GM23338 (cell line): Measurements from ENCODE around the gene SYNDIG1. TPM values are rescaled to one million over a fixed set of nuclear protein-coding genes. Genes with fewer than 3 reads are reported as not detected.

ENCODE experiments used
- CREB1 ChIP-seq: fragments of 250-450 bp; sonication (Bioruptor Pico); IDR thresholded peaks from 2 replicates; pipeline ENCODE4 v1.5.0; 2020; ENCODE audit warnings: low read depth, mild to moderate bottlenecking, moderate library complexity
- CTCF ChIP-seq, 2 experiments: fragments of 200-600 bp in 1 of 2; sonication (generic) in 1 of 2; conservative IDR thresholded peaks; 2 replicates each; pipeline versions ENCODE4 v1.5.1 to v1.6.1; 2016 to 2017; ENCODE audit warnings: antibody characterized with exemption in 2 of 2, low read depth in 2 of 2, mild to moderate bottlenecking in 2 of 2, moderate library complexity in 1 of 2
- EZH2 ChIP-seq: fragments of 200-600 bp; sonication (generic); IDR thresholded peaks from one replicate; pipeline ENCODE4 v1.8.0; 2017; ENCODE audit warnings: antibody characterized with exemption, mild to moderate bottlenecking, low read depth; ENCODE audit not compliant: unreplicated experiment
- EZH2phosphoT487 ChIP-seq: fragments of 200-600 bp; sonication (generic); IDR thresholded peaks from one replicate; pipeline ENCODE4 v1.8.1; 2018; ENCODE audit warnings: antibody characterized with exemption; ENCODE audit not compliant: unreplicated experiment
- JUNB ChIP-seq: IDR thresholded peaks from one replicate; pipeline ENCODE4 v1.6.1; 2016; ENCODE audit warnings: antibody characterized with exemption; ENCODE audit not compliant: unreplicated experiment
- NANOG ChIP-seq: IDR thresholded peaks from 2 replicates; pipeline ENCODE4 v1.6.1; 2016; ENCODE audit warnings: antibody characterized with exemption, borderline replicate concordance
- POLR2AphosphoS5 ChIP-seq: IDR thresholded peaks from 2 replicates; pipeline ENCODE4 v1.6.1; 2016; ENCODE audit warnings: antibody characterized with exemption, low read depth
- REST ChIP-seq: IDR thresholded peaks from one replicate; pipeline ENCODE4 v1.6.1; 2018; ENCODE audit warnings: antibody characterized with exemption; ENCODE audit not compliant: unreplicated experiment
- STAT1 ChIP-seq: IDR thresholded peaks from one replicate; pipeline ENCODE4 v1.6.1; 2016; ENCODE audit warnings: antibody characterized with exemption; ENCODE audit not compliant: unreplicated experiment
- ZNF114 ChIP-seq: fragments of 250-450 bp; sonication (Bioruptor Pico); IDR thresholded peaks from 2 replicates; pipeline ENCODE4 v1.5.0; 2020; ENCODE audit warnings: mild to moderate bottlenecking, moderate library complexity
- ZNF331 ChIP-seq: fragments of 250-450 bp; sonication (Bioruptor Pico); IDR thresholded peaks from 2 replicates; pipeline ENCODE4 v1.5.0; 2020; ENCODE audit warnings: low read depth, mild to moderate bottlenecking, moderate library complexity
- polyA plus RNA-seq: library from polyadenylated mRNA; unstranded; fragments of >200 nt; fragmentation: Nextera tagmentation; extraction: Ambion mirVana; gene quantifications from 2 replicates; pipeline ENCODE4 v1.2.1, GENCODE V29; 2016
- total RNA-seq: library from RNA; depleted of rRNA; stranded (reverse); fragments of >200 nt; shearing (Covaris generic); gene quantifications from 2 replicates; pipeline ENCODE4 v1.2.3, GENCODE V29; 2014
- TF ChIP-seq, protein P1 (sequence below): fragments of 250-450 bp; sonication (Bioruptor Pico); IDR thresholded peaks from 2 replicates; pipeline ENCODE4 v1.5.0; 2020; ENCODE audit warnings: mild to moderate bottlenecking, moderate library complexity

Gene SYNDIG1
- total and polyA plus RNA-seq, 2 experiments from 2014 or later, result 2.8 to 4.8 TPM

GRCh38 chr20:24521032-24521431, 51.6 kb downstream of the SYNDIG1 start (continued):
- TF ChIP-seq, protein P1, sequence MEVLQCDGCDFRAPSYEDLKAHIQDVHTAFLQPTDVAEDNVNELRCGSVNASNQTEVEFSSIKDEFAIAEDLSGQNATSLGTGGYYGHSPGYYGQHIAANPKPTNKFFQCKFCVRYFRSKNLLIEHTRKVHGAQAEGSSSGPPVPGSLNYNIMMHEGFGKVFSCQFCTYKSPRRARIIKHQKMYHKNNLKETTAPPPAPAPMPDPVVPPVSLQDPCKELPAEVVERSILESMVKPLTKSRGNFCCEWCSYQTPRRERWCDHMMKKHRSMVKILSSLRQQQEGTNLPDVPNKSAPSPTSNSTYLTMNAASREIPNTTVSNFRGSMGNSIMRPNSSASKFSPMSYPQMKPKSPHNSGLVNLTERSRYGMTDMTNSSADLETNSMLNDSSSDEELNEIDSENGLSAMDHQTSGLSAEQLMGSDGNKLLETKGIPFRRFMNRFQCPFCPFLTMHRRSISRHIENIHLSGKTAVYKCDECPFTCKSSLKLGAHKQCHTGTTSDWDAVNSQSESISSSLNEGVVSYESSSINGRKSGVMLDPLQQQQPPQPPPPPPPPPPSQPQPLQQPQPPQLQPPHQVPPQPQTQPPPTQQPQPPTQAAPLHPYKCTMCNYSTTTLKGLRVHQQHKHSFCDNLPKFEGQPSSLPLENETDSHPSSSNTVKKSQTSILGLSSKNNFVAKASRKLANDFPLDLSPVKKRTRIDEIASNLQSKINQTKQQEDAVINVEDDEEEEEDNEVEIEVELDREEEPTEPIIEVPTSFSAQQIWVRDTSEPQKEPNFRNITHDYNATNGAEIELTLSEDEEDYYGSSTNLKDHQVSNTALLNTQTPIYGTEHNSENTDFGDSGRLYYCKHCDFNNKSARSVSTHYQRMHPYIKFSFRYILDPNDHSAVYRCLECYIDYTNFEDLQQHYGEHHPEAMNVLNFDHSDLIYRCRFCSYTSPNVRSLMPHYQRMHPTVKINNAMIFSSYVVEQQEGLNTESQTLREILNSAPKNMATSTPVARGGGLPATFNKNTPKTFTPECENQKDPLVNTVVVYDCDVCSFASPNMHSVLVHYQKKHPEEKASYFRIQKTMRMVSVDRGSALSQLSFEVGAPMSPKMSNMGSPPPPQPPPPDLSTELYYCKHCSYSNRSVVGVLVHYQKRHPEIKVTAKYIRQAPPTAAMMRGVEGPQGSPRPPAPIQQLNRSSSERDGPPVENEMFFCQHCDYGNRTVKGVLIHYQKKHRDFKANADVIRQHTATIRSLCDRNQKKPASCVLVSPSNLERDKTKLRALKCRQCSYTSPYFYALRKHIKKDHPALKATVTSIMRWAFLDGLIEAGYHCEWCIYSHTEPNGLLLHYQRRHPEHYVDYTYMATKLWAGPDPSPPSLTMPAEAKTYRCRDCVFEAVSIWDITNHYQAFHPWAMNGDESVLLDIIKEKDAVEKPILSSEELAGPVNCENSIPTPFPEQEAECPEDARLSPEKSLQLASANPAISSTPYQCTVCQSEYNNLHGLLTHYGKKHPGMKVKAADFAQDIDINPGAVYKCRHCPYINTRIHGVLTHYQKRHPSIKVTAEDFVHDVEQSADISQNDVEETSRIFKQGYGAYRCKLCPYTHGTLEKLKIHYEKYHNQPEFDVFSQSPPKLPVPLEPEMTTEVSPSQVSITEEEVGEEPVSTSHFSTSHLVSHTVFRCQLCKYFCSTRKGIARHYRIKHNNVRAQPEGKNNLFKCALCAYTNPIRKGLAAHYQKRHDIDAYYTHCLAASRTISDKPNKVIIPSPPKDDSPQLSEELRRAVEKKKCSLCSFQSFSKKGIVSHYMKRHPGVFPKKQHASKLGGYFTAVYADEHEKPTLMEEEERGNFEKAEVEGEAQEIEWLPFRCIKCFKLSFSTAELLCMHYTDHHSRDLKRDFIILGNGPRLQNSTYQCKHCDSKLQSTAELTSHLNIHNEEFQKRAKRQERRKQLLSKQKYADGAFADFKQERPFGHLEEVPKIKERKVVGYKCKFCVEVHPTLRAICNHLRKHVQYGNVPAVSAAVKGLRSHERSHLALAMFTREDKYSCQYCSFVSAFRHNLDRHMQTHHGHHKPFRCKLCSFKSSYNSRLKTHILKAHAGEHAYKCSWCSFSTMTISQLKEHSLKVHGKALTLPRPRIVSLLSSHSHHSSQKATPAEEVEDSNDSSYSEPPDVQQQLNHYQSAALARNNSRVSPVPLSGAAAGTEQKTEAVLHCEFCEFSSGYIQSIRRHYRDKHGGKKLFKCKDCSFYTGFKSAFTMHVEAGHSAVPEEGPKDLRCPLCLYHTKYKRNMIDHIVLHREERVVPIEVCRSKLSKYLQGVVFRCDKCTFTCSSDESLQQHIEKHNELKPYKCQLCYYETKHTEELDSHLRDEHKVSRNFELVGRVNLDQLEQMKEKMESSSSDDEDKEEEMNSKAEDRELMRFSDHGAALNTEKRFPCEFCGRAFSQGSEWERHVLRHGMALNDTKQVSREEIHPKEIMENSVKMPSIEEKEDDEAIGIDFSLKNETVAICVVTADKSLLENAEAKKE, result no peak
- TF ChIP-seq CREB1 (no peak), STAT1 (no peak), JUNB (no peak), ZNF114 (CRISPR knock-in tag) (no peak), REST (no peak), CTCF (conservative IDR thresholded peaks at IDR 0.05; ENCODE audit: low read depth in 2 of 2) (no peak), POLR2AphosphoS5 (no peak), EZH2phosphoT487 (no peak), EZH2 (no peak), ZNF331 (CRISPR knock-in tag) (no peak), NANOG (no peak)
